ENCODE data around the gene KANSL2. TPM values are rescaled to one million over a fixed set of nuclear protein-coding genes. Genes with fewer than 3 reads are reported as not detected.
A peak's percentile ranks its signal among the peaks of the same experiment; 100 is the strongest.

Gene KANSL2
- total and polyA plus RNA-seq, 2 of the 13 experiments (the other 11 are each of a cell fraction or from before 2014, with no cell fraction given) = 24.1 to 41.3 TPM

DNA sequence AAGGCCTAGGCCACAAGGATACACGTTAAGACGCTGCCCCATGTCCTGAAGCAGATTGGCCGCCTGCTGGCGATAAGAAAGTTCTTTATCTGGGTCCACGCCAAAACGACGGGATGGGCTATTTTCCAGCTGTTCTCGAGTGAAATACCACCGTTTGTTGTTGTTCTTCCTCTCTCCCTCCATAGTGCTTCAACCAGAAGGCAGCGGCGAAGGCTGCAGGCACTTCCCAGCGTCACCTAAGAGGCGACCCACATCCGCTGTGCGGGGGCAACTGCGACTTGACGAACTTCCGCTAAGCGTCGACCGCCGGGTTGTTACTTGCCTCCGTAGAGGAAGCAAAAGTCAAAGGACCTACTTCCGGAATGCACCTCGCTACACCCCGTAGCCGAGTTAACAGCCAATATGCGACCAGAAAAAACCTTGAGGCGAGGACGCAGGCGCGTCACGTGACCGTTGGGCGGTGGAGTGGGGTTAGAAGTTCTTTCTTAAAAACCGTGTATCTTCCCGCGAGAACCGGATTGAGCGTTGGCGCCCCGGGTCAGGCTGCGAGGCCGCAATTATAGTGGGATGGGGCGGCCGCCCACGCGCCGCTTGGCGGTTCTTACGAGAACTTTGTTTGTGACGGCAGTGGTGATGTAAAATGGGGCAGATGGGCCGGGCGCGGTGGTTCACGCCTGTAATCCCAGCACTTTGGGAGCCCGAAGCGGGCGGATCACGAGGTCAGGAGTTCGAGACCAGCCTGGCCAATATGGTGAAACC, 34.6 kb upstream of the KANSL2 start, which contains the start of gene CCNT1 (continued):
- TF ChIP-seq, protein P1, sequence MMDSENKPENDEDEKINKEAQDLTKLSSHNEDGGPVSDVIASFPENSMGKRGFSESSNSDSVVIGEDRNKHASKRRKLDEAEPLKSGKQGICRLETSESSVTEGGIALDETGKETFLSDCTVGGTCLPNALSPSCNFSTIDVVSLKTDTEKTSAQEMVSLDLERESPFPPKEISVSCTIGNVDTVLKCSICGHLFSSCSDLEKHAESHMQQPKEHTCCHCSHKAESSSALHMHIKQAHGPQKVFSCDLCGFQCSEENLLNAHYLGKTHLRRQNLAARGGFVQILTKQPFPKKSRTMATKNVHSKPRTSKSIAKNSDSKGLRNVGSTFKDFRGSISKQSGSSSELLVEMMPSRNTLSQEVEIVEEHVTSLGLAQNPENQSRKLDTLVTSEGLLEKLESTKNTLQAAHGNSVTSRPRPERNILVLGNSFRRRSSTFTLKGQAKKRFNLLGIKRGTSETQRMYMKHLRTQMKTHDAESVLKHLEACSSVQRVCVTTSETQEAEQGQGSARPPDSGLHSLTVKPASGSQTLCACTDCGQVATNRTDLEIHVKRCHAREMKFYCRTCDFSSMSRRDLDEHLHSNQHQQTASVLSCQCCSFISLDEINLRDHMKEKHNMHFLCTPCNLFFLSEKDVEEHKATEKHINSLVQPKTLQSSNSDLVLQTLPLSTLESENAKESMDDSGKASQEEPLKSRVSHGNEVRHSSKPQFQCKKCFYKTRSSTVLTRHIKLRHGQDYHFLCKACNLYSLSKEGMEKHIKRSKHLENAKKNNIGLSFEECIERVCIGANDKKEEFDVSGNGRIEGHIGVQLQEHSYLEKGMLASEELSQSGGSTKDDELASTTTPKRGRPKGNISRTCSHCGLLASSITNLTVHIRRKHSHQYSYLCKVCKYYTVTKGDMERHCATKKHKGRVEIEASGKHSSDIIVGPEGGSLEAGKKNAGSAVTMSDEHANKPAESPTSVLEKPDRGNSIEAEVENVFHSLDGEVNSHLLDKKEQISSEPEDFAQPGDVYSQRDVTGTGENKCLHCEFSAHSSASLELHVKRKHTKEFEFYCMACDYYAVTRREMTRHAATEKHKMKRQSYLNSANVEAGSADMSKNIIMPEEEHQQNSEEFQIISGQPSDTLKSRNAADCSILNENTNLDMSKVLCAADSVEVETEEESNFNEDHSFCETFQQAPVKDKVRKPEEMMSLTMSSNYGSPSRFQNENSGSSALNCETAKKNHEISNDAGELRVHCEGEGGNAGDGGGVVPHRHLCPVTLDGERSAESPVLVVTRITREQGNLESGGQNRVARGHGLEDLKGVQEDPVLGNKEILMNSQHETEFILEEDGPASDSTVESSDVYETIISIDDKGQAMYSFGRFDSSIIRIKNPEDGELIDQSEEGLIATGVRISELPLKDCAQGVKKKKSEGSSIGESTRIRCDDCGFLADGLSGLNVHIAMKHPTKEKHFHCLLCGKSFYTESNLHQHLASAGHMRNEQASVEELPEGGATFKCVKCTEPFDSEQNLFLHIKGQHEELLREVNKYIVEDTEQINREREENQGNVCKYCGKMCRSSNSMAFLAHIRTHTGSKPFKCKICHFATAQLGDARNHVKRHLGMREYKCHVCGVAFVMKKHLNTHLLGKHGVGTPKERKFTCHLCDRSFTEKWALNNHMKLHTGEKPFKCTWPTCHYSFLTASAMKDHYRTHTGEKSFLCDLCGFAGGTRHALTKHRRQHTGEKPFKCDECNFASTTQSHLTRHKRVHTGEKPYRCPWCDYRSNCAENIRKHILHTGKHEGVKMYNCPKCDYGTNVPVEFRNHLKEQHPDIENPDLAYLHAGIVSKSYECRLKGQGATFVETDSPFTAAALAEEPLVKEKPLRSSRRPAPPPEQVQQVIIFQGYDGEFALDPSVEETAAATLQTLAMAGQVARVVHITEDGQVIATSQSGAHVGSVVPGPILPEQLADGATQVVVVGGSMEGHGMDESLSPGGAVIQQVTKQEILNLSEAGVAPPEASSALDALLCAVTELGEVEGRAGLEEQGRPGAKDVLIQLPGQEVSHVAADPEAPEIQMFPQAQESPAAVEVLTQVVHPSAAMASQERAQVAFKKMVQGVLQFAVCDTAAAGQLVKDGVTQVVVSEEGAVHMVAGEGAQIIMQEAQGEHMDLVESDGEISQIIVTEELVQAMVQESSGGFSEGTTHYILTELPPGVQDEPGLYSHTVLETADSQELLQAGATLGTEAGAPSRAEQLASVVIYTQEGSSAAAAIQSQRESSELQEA (CRISPR knock-in tag; IDR thresholded peaks at IDR 0.05; ENCODE audit: not compliant biosample characterization) = peak; percentile 21
- TF ChIP-seq HNF4A (CRISPR knock-in tag; IDR thresholded peaks at IDR 0.05) (peak; percentile 52; the same call in 1 of the 2 replicates), MAFG (CRISPR knock-in tag; IDR thresholded peaks at IDR 0.05) (no peak), ZNF713 (CRISPR knock-in tag; IDR thresholded peaks at IDR 0.05) (no peak), AKAP8 (CRISPR knock-in tag; IDR thresholded peaks at IDR 0.05) (no peak), ZNF335 (CRISPR knock-in tag; IDR thresholded peaks at IDR 0.05) (peak; percentile 97), SAFB2 (CRISPR knock-in tag; IDR thresholded peaks at IDR 0.05; ENCODE audit: borderline replicate concordance, low read depth) (no peak; the same call in 1 of the 2 replicates), ZBTB1 (CRISPR knock-in tag; IDR thresholded peaks at IDR 0.05; ENCODE audit: borderline replicate concordance) (peak; percentile 16; the same call in 1 of the 2 replicates), ZNF747 (CRISPR knock-in tag; IDR thresholded peaks at IDR 0.05; ENCODE audit: borderline replicate concordance) (peak; percentile 67; the same call in 1 of the 2 replicates), BRCA1 (CRISPR knock-in tag; IDR thresholded peaks at IDR 0.05) (no peak), NRL (CRISPR knock-in tag; IDR thresholded peaks at IDR 0.05; ENCODE audit: borderline replicate concordance) (peak; percentile 74; the same call in 1 of the 2 replicates), ZBTB7B (CRISPR knock-in tag; IDR thresholded peaks at IDR 0.05) (peak; percentile 72; the same call in 1 of the 2 replicates)
- TF ChIP-seq, protein P2, sequence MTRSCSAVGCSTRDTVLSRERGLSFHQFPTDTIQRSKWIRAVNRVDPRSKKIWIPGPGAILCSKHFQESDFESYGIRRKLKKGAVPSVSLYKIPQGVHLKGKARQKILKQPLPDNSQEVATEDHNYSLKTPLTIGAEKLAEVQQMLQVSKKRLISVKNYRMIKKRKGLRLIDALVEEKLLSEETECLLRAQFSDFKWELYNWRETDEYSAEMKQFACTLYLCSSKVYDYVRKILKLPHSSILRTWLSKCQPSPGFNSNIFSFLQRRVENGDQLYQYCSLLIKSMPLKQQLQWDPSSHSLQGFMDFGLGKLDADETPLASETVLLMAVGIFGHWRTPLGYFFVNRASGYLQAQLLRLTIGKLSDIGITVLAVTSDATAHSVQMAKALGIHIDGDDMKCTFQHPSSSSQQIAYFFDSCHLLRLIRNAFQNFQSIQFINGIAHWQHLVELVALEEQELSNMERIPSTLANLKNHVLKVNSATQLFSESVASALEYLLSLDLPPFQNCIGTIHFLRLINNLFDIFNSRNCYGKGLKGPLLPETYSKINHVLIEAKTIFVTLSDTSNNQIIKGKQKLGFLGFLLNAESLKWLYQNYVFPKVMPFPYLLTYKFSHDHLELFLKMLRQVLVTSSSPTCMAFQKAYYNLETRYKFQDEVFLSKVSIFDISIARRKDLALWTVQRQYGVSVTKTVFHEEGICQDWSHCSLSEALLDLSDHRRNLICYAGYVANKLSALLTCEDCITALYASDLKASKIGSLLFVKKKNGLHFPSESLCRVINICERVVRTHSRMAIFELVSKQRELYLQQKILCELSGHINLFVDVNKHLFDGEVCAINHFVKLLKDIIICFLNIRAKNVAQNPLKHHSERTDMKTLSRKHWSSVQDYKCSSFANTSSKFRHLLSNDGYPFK (CRISPR knock-in tag; IDR thresholded peaks at IDR 0.05; ENCODE audit: borderline replicate concordance) = peak; percentile 100
- TF ChIP-seq, protein P3, sequence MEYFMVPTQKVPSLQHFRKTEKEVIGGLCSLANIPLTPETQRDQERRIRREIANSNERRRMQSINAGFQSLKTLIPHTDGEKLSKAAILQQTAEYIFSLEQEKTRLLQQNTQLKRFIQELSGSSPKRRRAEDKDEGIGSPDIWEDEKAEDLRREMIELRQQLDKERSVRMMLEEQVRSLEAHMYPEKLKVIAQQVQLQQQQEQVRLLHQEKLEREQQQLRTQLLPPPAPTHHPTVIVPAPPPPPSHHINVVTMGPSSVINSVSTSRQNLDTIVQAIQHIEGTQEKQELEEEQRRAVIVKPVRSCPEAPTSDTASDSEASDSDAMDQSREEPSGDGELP (IDR thresholded peaks at IDR 0.05; ENCODE audit: borderline replicate concordance, low read depth) = peak; percentile 57; the same call in 1 of the 2 replicates
- TF ChIP-seq, protein P4, sequence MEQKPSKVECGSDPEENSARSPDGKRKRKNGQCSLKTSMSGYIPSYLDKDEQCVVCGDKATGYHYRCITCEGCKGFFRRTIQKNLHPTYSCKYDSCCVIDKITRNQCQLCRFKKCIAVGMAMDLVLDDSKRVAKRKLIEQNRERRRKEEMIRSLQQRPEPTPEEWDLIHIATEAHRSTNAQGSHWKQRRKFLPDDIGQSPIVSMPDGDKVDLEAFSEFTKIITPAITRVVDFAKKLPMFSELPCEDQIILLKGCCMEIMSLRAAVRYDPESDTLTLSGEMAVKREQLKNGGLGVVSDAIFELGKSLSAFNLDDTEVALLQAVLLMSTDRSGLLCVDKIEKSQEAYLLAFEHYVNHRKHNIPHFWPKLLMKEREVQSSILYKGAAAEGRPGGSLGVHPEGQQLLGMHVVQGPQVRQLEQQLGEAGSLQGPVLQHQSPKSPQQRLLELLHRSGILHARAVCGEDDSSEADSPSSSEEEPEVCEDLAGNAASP (CRISPR knock-in tag; IDR thresholded peaks at IDR 0.05; ENCODE audit: borderline replicate concordance) = peak; percentile 37
